Measurements from ENCODE around the gene UNC5CL.

UNC5CL gene

GRCh38 chr6:41062056-41062455 lies 23.0 kb upstream of the UNC5CL start:
- DNase-seq = no peak

DNA sequence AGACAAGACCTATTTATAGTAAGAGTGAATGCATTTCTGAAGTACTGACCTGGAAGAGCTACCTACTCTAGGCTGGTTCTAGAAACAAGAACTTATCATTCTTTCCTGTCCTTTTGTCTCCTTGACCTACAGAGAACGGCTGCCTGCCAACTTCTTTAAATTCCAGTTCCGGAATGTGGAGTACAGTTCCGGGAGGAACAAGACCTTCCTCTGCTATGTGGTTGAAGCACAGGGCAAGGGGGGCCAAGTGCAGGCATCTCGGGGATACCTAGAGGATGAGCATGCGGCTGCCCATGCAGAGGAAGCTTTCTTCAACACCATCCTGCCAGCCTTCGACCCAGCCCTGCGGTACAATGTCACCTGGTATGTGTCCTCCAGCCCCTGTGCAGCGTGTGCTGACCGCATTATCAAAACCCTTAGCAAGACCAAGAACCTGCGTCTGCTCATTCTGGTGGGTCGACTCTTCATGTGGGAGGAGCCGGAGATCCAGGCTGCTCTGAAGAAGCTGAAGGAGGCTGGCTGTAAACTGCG lies 22.2 kb upstream of the UNC5CL start:
- DNase-seq = no peak

DNA sequence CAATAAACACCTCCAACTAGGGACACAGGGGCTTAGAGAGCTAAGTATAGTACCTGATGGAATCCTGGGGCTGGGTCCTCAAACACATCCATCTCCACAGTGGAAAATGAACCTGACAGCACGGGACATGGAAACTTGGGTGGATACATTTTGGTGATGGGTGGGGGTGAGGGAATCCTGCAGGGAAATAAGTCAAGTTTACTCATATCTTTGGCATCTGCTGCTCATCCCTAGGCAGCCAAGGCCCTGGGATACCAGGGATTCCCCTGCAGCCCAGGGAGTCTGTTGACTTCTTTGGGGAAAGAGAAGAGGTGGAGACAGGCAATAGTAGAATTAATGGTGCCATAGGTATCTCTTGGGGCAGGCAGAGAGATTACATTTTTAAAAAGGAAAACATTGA lies 20.5 kb upstream of the UNC5CL start:
- DNase-seq = peak; percentile 27

- DNase-seq = peak; percentile 12
Measured at GRCh38 chr6:41058783-41059181, 19.8 kb upstream of the UNC5CL start.

GRCh38 chr6:41056768-41057490 lies 17.9 kb upstream of the UNC5CL start:
- DNase-seq = peak; percentile 5

DNA sequence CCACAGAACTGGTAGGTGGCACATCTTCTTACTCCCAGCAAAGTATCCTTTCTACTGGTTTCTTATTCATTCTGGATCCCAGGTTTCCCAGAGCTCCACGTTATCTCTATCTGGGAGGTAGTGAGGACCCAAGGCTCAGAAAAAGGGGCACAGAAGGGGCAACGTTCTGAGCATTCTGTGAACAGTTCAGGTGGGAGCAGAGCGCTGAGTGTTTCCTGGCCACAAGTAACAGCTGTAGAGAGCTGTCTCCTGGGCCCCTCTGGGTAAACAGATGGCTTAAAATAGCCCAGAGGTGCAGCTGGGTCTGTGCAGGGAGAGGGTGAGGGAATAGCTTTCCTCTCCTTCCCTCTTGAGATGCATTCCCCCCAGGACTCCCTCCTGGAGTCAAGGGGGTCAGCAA lies 16.1 kb upstream of the UNC5CL start:
- DNase-seq = peak; percentile 21

- DNase-seq = no peak
Measured at GRCh38 chr6:41054511-41054910, 15.5 kb upstream of the UNC5CL start.

DNA sequence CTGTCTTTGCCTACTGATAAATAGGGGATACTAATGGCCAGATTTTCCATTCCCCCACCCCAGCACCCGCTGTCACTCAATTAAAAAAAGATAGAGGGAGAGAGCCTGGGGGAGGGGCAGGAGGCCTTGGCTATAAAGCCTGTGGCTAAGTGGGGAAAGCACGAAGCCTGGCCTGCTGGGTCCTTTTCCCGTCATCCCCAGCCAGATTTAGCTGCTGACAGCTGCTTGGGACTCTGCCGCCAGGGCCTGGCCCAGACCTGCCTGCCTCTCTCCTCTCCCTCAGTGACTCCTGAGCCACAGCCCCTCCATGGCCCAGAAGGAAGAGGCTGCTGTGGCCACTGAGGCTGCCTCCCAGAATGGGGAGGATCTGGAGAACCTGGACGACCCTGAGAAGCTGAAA lies 14.0 kb upstream of the UNC5CL start, which contains the start of gene APOBEC2:
Gene APOBEC2, plus strand, starts transcription at position 162 of the 400 bp plus-strand sequence. Its CDS starts 146 bp downstream, at position 308.
- peak; percentile 44 for DNase-seq

GRCh38 chr6:41051873-41052272 lies 12.9 kb upstream of the UNC5CL start:
- no peak for DNase-seq

DNA sequence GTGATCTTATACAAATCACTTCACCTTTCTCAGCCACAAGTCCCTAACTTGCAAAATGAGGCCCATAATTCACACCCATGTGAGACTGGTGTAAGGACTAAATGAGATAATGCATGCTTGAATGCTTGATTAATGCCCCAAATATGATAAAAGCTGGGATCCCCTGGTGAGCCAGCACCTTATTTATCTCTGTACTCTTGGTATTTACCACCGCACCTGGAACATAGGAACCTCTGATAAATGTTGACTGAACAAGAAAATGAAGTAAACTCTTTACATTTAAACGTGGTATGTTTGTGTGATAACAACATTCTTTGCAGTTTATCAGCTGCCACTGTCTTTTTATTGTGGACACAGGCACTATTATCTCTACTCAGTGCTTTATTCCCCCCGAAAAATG lies 11.5 kb upstream of the UNC5CL start:
- no peak for DNase-seq

DNA sequence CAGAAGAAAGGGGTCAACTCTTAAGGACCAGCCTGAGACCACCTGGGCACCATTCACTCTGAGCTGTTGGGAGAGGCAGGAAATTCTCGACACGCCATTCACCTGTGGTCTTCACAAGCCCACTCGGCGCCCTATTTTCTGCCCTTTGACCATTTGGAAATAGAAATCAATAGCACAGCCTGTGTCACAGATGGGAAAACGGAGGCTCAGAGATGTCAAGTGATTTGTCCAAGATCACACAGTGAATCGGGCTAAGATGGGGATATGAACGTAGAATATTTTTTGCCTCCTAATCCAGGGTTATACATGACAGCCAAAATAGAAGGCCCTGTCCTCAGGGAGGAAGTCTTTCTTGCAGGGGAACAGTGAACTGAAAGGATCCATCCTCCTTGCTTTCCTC lies 10.9 kb upstream of the UNC5CL start:
- DNase-seq = no peak

- no peak for DNase-seq
Measured at GRCh38 chr6:41049521-41049920, 10.5 kb upstream of the UNC5CL start.

DNA sequence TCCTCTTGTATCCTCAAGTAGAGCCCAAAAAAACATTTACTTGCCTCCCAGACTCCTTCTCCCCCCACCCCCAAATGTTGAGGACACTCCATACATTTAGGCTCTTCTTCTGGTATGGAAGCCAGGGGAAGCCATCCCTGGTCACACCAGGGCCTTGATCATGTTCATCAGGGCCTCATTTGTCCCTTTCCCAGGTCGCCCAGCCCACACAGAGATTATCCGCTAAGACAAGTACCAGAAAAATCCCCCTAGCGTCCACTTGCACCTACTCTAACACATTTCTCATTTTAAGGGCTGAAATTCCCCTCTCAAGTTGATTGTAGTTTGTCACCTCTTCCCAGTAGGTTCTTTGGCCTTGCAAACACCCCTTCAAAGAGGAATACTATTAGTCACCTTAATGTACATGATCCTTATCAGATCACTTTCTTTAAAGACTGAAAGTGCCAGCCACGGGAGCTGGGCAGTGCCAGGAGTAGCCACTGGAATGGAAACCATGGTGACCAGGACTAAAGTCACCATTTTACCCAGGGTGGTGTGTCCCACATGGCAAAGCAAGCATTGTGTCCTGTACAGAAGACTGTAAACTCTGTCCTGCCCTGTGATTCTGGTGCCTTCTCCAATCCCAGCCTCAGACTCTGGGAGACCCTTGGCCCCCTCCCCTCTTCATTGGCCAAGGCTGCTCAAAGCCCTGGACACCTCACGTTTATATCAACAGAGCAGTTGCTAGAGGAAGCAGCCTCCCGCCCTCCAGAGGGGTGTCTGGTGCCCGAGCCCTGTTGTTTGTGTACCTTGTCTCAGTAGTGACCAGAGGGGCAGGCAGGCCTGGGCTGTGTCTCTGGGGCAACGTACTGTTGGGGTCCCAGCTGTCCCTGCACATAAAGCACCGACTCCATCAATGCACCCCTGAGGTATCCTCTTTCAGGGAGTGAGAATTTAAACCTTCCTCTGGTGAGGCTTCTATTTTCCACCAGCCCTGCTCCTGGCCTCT lies 9.0 kb upstream of the UNC5CL start:
- peak; percentile 44 for DNase-seq

DNA sequence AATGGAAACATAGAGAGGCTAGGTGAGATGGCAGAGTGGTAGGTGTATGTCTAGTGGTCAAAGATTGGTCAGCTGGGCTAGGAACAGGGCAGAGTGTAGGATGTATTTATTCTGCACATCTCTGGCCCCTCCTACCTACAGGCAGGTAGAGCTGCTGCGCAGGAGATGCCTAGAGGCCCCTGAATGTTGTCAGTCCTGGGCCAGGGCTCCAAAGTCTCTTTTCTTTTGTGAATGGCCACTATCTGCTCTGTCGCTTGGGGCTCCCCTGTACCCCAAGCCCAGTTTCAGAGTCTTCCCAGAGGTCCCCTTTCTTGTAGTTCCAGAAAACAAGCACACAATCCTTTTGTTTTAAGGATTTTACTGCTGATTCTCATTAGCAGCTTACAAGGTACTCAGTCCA lies 8.3 kb upstream of the UNC5CL start:
- no peak for DNase-seq

DNA sequence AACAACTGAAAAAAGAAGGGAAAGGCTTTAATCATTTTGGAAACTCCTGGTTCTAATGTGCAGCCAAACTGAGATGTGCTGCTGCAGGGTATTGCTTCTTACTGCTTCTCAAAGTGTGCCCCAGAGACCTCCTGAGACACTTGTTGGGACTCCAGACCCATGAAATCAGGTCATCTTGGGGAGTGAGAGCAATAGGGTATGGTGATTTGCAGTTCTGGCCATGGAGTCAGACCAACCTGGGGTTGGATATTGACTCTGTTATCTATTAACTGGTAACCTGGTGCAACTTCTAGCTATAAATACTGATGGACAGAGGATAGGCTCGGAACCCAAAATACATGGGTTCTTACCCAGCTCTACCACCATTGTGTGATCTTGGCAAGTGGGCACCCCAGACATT lies 7.1 kb upstream of the UNC5CL start:
- no peak for DNase-seq

DNA sequence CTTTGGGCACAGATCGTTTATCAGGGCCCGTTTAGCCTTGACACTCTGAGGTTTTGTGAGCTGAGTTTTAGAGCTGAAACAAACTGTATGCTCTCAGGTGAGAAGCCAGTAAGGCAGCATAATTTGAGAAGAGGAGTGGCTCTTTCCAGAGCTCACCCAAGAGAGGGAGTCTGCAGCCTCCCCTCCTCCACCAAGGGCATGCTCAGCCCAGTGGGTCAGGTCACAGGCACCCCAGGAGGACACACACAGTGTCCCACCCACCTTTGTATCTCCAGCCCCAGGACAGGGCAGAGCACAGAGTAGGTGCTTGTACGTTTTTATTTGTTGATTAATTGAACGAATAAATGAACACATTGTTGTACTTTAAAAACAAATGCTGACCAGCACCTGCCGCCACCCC lies 6.6 kb upstream of the UNC5CL start:
- no peak for DNase-seq

GRCh38 chr6:41043151-41043550 lies 4.1 kb upstream of the UNC5CL start:
- DNase-seq = peak; percentile 13

- DNase-seq = peak; percentile 16
Measured at GRCh38 chr6:41042226-41043055, 3.4 kb upstream of the UNC5CL start, which contains the start of gene TSPO2. TSPO2 (plus strand) TSS chr6:41042467; CDS start chr6:41042986, 519 bp downstream.

GRCh38 chr6:41040940-41041536 lies 2.0 kb upstream of the UNC5CL start:
- DNase-seq = peak; percentile 29

DNA sequence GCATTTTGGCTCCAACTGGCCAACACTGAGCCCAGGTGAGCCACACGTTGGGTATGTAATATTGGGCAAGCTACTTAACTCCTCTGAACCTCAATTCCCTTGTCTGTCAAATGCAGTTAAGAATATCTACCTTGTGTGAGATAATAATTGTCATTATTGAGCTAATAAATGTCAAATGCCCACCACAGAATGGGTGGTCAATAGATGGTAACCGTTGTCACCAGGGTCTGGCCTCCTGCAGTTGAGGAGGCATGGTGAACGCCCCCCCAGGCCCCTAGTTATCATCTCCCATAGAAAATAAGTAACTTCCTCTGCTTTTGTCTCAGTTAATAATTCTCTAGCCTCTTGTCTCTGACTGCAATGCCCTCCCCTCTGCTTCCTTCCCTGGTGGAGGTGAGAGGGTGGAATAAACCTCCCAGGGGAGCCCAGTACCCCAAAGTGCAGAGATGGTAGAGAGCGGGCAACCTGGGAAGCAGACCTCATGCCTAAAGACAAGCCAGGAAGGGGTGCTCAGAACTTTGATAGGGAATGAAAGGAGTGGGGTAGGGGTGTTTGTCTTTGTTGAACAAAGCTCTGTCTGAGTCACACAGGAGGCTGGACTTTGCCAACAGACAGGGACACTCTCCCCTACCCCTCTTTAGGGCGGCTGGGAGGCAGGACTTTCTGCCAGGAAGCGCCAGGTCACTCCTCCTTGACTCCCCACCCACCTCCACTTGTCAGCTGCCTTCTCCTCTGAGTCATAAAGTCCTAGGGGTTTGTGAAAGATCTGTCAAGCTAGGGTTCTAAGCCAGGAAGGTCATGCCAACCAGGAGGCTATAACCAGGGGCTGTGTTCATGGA lies 1.3 kb upstream of the UNC5CL start:
- DNase-seq = peak; percentile 11

GRCh38 chr6:41038205-41038604 lies 816 bp downstream of the UNC5CL start:
- no peak for DNase-seq

Measured in left hindlimb (tissue), 1 donor.